Heart left ventricle (tissue), 13 donors: ENCODE measurements around the gene PPP3R1.

Experiments used
- CTCF ChIP-seq, 12 donors: fragments of 200-600 bp; sonication (generic) in 4 of 12; IDR thresholded peaks; one replicate each; pipeline versions ENCODE4 v1.5.0 to v1.8.0; 2018 to 2022; ENCODE audit warnings: antibody characterized with exemption in 12 of 12, mild to moderate bottlenecking in 5 of 12
- POLR2A ChIP-seq, 2 donors: fragments of 450-650 bp; IDR thresholded peaks; one replicate each; pipeline ENCODE4 v1.6.1; 2017; ENCODE audit warnings: antibody characterized with exemption in 2 of 2, mild to moderate bottlenecking in 2 of 2, moderate library complexity in 2 of 2
- donor health status: ischemic (EF 13 %, LVEDD 7.1; RV severe dilation, severe dysfunction).
- donor health status: DM: no; HTN: yes; CAD: no.
- donor health status: DM: no; HTN: no; CAD: no.
- donor health status: ischemic (EF 25% LVEDD 6.9; RV normal size, moderate dysfunction).
- donor health status: ischemic (EF 25% LVEDD 5.7; RV mildly dilated, moderate dysfunction).
- donor health status: ischemic (EF 35%, LVEDD 5.7; RV mildly dilated, moderate dysfunction).
- donor health status: nonischemic (EF 11% LVEDD 7.7; RV severe dilation, severe dysfunction).
- donor health status: DM: yes; HTN: yes; CAD: no.
- donor health status: PGD.
- donor health status: ischemic (EF 29% LVEDD 5.4; RV normal size, mild dysfunction).
- donor health status: nonischemic (EF 23%, LVEDD 6.1; RV moderate dilation, normal function).

GRCh38 chr2:68251187-68251854 lies 1.0 kb downstream of the PPP3R1 start:
- TF ChIP-seq CTCF (IDR thresholded peaks at IDR 0.05) (peak; percentile 47 to 78 (median 68)), POLR2A (IDR thresholded peaks at IDR 0.05) (no peak)
